Skin epidermis (tissue), 12 donors: ENCODE measurements around the gene UQCRHL.

Experiments
- H3K27ac ChIP-seq, 21 experiments: fragments of 200-600 bp; sonication (generic) in 11 of 21; one replicate each; pipeline ENCODE4 v1.5.0; 2020; ENCODE audit warnings: mild to moderate bottlenecking in 3 of 21, inconsistent platforms in 2 of 21, moderate library complexity in 2 of 21
- H3K4me3 ChIP-seq, 7 experiments: fragments of 200-600 bp; sonication (generic) in 2 of 7; one replicate each; pipeline ENCODE4 v1.5.0; 2020; ENCODE audit warnings: inconsistent platforms in 2 of 7, mild to moderate bottlenecking in 2 of 7, moderate library complexity in 1 of 7

Gene UQCRHL

GRCh38 chr1:15799928-15800835 lies 7.3 kb downstream of the UQCRHL start:
- peak overlapping the region in 17 of 21 experiments; percentile 31 to 80 (median 64) for H3K27ac ChIP-seq

GRCh38 chr1:15799004-15799867 lies 8.2 kb downstream of the UQCRHL start:
- Histone ChIP-seq H3K4me3 (no peak overlapping the region), H3K27ac (peak overlapping the region in 18 of 21 experiments; percentile 31 to 80 (median 62))

More at GRCh38 chr1:15799928-15800835, 7.3 kb downstream of the UQCRHL start:
- H3K4me3 ChIP-seq: no peak overlapping the region

- Histone ChIP-seq H3K4me3 (no peak overlapping the region), H3K27ac (peak overlapping the region in 10 of 21 experiments; percentile 7 to 58 (median 40))
These were observed 9.6 kb downstream of the UQCRHL start for GRCh38 chr1:15797614-15798390.

GRCh38 chr1:15796086-15796462 lies 11.4 kb downstream of the UQCRHL start:
- Histone ChIP-seq H3K4me3 (no peak overlapping the region), H3K27ac (peak overlapping the region in 11 of 21 experiments; percentile 3 to 66 (median 44))

GRCh38 chr1:15788624-15789301 lies 18.7 kb downstream of the UQCRHL start:
- peak overlapping the region in 1 of 21 experiments; percentile 10 for H3K27ac ChIP-seq
- no peak overlapping the region for H3K4me3 ChIP-seq

GRCh38 chr1:15786581-15786980 lies 20.9 kb downstream of the UQCRHL start:
- Histone ChIP-seq H3K27ac (peak overlapping the region in 3 of 21 experiments; percentile 11 to 58 (median 38)), H3K4me3 (no peak overlapping the region)

GRCh38 chr1:15785683-15786082 lies 21.8 kb downstream of the UQCRHL start:
- H3K27ac ChIP-seq: no peak overlapping the region
- no peak overlapping the region for H3K4me3 ChIP-seq

GRCh38 chr1:15777909-15778707 lies 29.3 kb downstream of the UQCRHL start:
- H3K4me3 ChIP-seq: no peak overlapping the region
- no peak overlapping the region for H3K27ac ChIP-seq

GRCh38 chr1:15775706-15776105 lies 31.7 kb downstream of the UQCRHL start:
- no peak overlapping the region for H3K4me3 ChIP-seq
- no peak overlapping the region for H3K27ac ChIP-seq

GRCh38 chr1:15771836-15772515 lies 35.5 kb downstream of the UQCRHL start:
- Histone ChIP-seq H3K27ac (no peak overlapping the region), H3K4me3 (no peak overlapping the region)

GRCh38 chr1:15770313-15770962 lies 37.0 kb downstream of the UQCRHL start:
- Histone ChIP-seq H3K27ac (no peak overlapping the region), H3K4me3 (no peak overlapping the region)

GRCh38 chr1:15768388-15768787 lies 39.1 kb downstream of the UQCRHL start:
- Histone ChIP-seq H3K27ac (no peak overlapping the region), H3K4me3 (no peak overlapping the region)

GRCh38 chr1:15767941-15768340 lies 39.5 kb downstream of the UQCRHL start:
- Histone ChIP-seq H3K27ac (no peak overlapping the region), H3K4me3 (no peak overlapping the region)

- H3K27ac ChIP-seq: peak overlapping the region in 12 of 21 experiments; percentile 11 to 71 (median 55)
- H3K4me3 ChIP-seq: no peak overlapping the region
These were observed 41.8 kb downstream of the UQCRHL start for GRCh38 chr1:15765495-15766194.

- no peak overlapping the region for H3K4me3 ChIP-seq
- peak overlapping the region in 11 of 21 experiments; percentile 6 to 71 (median 42) for H3K27ac ChIP-seq
These were observed 42.6 kb downstream of the UQCRHL start for GRCh38 chr1:15764890-15765289.

- Histone ChIP-seq H3K27ac (peak overlapping the region in 13 of 21 experiments; percentile 6 to 71 (median 42)), H3K4me3 (no peak overlapping the region)
These were observed 43.1 kb downstream of the UQCRHL start for GRCh38 chr1:15764269-15764764.
